Heart left ventricle (tissue), 16 donors: ENCODE data around the gene TAGAP. TPM values are rescaled to one million over a fixed set of nuclear protein-coding genes. Genes with fewer than 3 reads are reported as not detected.

ENCODE experiments used
- ATAC-seq, 4 donors: fragments of 200-7000 bp; cut with Tn5 transposase; one replicate each; pipeline ENCODE4 v1.9.1; 2020 to 2022; ENCODE audit warnings: moderate library complexity in 4 of 4, mild to moderate bottlenecking in 3 of 4, moderate number of reproducible peaks in 1 of 4
- DNase-seq, 5 donors: peaks; one replicate each; pipeline ENCODE4 v3.0.0-alpha.2; 2020
- H3K27ac ChIP-seq, 12 donors: fragments of 200-600 bp; sonication (generic) in 4 of 12; one replicate each; pipeline versions ENCODE4 v1.5.0 to v1.8.0; 2016 to 2022; ENCODE audit warnings: mild to moderate bottlenecking in 2 of 12
- H3K27me3 ChIP-seq, 9 donors: fragments of 200-600 bp; sonication (generic) in 2 of 9; one replicate each; pipeline versions ENCODE4 v1.5.1 to v1.8.0; 2016 to 2022; ENCODE audit warnings: mild to moderate bottlenecking in 3 of 9
- H3K36me3 ChIP-seq, 9 donors: fragments of 200-600 bp; sonication (generic) in 2 of 9; one replicate each; pipeline versions ENCODE4 v1.5.0 to v1.8.0; 2018 to 2022; ENCODE audit warnings: mild to moderate bottlenecking in 2 of 9
- H3K4me1 ChIP-seq, 12 donors: fragments of 200-600 bp; sonication (generic) in 4 of 12; one replicate each; pipeline versions ENCODE4 v1.5.0 to v1.8.0; 2016 to 2022; ENCODE audit warnings: mild to moderate bottlenecking in 3 of 12
- H3K4me3 ChIP-seq, 12 donors: fragments of 200-600 bp; sonication (generic) in 4 of 12; one replicate each; pipeline versions ENCODE4 v1.5.0 to v1.8.0; 2017 to 2022; ENCODE audit warnings: mild to moderate bottlenecking in 9 of 12, moderate library complexity in 4 of 12
- H3K9me3 ChIP-seq, 12 donors: fragments of 200-600 bp; sonication (generic) in 4 of 12; one replicate each; pipeline versions ENCODE4 v1.5.0 to v1.8.0; 2016 to 2022; ENCODE audit warnings: mild to moderate bottlenecking in 1 of 12
- CTCF ChIP-seq, 12 donors: fragments of 200-600 bp; sonication (generic) in 4 of 12; IDR thresholded peaks; one replicate each; pipeline versions ENCODE4 v1.5.0 to v1.8.0; 2018 to 2022; ENCODE audit warnings: antibody characterized with exemption in 12 of 12, mild to moderate bottlenecking in 5 of 12
- POLR2A ChIP-seq, 2 donors: fragments of 450-650 bp; IDR thresholded peaks; one replicate each; pipeline ENCODE4 v1.6.1; 2017; ENCODE audit warnings: antibody characterized with exemption in 2 of 2, mild to moderate bottlenecking in 2 of 2, moderate library complexity in 2 of 2
- WGBS, 4 donors: extraction: QIAGEN DNeasy Blood & Tissue Kit in 2 of 4; methylation state at CpG; one replicate each; pipeline versions ENCODE4 v1.1.5 to v1.1.7; 2013 to 2018; 5-methylcytosine and 5-hydroxymethylcytosine counted together
- intact Hi-C, 10 donors: fragments of 100-400 bp; cut with DNase I; formaldehyde crosslinking; loops; one replicate each; pipeline versions ENCODE4 v1.11.1 to v1.14.2; 2022
- polyA plus RNA-seq, 2 donors: library from polyadenylated mRNA; stranded (reverse); fragments of 200-250 nt; gene quantifications; one replicate each; pipeline ENCODE4 v1.2.3, GENCODE V29; 2013
- total RNA-seq, 9 donors: library from RNA; depleted of rRNA in 2 of 9; stranded (reverse); fragments of >200 nt in 2 of 9; fragmentation: NEBNext Ultra II Directional in 3 of 9; extraction: Animal tissue kit (Norgen Biotek cat#: 25700) in 3 of 9; gene quantifications; one replicate each; pipeline versions ENCODE4 v1.1.0 to v1.2.4, GENCODE V29; 2016 to 2023
- donor health status: ischemic (EF 13 %, LVEDD 7.1; RV severe dilation, severe dysfunction).
- donor health status: healthy with polysubstance abuse.
- donor health status: DM: no; HTN: yes; CAD: no.
- donor health status: DM: no; HTN: no; CAD: no.
- donor health status: ischemic (EF 25% LVEDD 6.9; RV normal size, moderate dysfunction).
- donor health status: ischemic (EF 25% LVEDD 5.7; RV mildly dilated, moderate dysfunction).
- donor health status: healthy.
- donor health status: DM: yes; HTN: yes; CAD: no.
- donor health status: ischemic (EF 35%, LVEDD 5.7; RV mildly dilated, moderate dysfunction).
- donor health status: nonischemic (EF 11% LVEDD 7.7; RV severe dilation, severe dysfunction).
- donor health status: DM: yes; HTN: yes; CAD: no.
- donor health status: PGD.
- donor health status: ischemic (EF 29% LVEDD 5.4; RV normal size, mild dysfunction).
- donor health status: nonischemic (EF 23%, LVEDD 6.1; RV moderate dilation, normal function).

Gene TAGAP
- total and polyA plus RNA-seq, 11 donors: 0.23 to 9.3 (median 1.3) TPM

GRCh38 chr6:159053781-159054398 is 9.1 kb upstream of the TAGAP start:
- H3K4me3 ChIP-seq: no peak overlapping the region
- no peaks in the 10 kb centered on the region for H3K9me3 ChIP-seq
- WGBS, 4 donors: 81 to 89% (median 88%) methylated on average over 12 of the region's 12 CpGs
- H3K27me3 ChIP-seq: peaks cover 0 to 15% (median 0%) of the 10 kb centered on the region in 9 donors
- no peak for TF ChIP-seq CTCF (IDR thresholded peaks at IDR 0.05)
- TF ChIP-seq POLR2A (IDR thresholded peaks at IDR 0.05): no peak
- peaks cover 0 to 38% (median 0%) of the 10 kb centered on the region in 12 donors for H3K4me1 ChIP-seq
- intact Hi-C loops: no loop called here
- DNase-seq (no peak), ATAC-seq (no peak)
- no peaks in the 10 kb centered on the region for H3K36me3 ChIP-seq
- H3K27ac ChIP-seq: no peak overlapping the region

GRCh38 chr6:159052720-159053119 is 7.9 kb upstream of the TAGAP start:
- Histone ChIP-seq H3K27me3 (peaks cover 0 to 14% (median 0%) of the 10 kb centered on the region in 9 donors), H3K4me1 (peaks cover 0 to 38% (median 0%) of the 10 kb centered on the region in 12 donors), H3K4me3 (no peak overlapping the region), H3K36me3 (no peaks in the 10 kb centered on the region), H3K9me3 (no peaks in the 10 kb centered on the region), H3K27ac (no peak overlapping the region)
- intact Hi-C loops: no loop called here
- no peak for ATAC-seq
- 57 to 71% (median 62%) methylated on average over 3 of the region's 3 CpGs for WGBS, 4 donors
- TF ChIP-seq CTCF (IDR thresholded peaks at IDR 0.05): no peak
- no peak for TF ChIP-seq POLR2A (IDR thresholded peaks at IDR 0.05)
- no peak for DNase-seq

GRCh38 chr6:159047891-159048685 is 3.3 kb upstream of the TAGAP start:
- 60 to 69% (median 64%) methylated on average over 10 of the region's 10 CpGs for WGBS, 4 donors
- no peak for ATAC-seq

More at GRCh38 chr6:159047891-159048685, 3.3 kb upstream of the TAGAP start:
- Histone ChIP-seq H3K9me3 (no peaks in the 10 kb centered on the region), H3K27ac (no peak overlapping the region), H3K4me1 (peaks cover 0 to 13% (median 0%) of the 10 kb centered on the region in 12 donors), H3K27me3 (peaks cover 0 to 9% (median 0%) of the 10 kb centered on the region in 9 donors), H3K4me3 (no peak overlapping the region), H3K36me3 (no peaks in the 10 kb centered on the region)
- intact Hi-C loops: loop anchor here in 3 of 10 donors (5.0 to 10.0 kb wide), 3 partner anchors 54 to 87 kb away; no protein-coding TSS in a partner anchor
- no peak for TF ChIP-seq POLR2A (IDR thresholded peaks at IDR 0.05)
- no peak for TF ChIP-seq CTCF (IDR thresholded peaks at IDR 0.05)
- DNase-seq: no peak
